Activated CD4-positive, alpha-beta T cell treated with anti-CD3 and anti-CD28 coated beads, Interleukin-2, amount 50 U/mL, for 24 hours (primary cell): ENCODE data around the gene TTC7B.
A peak's percentile ranks its signal among the peaks of the same experiment; 100 is the strongest.
"Not testable (repeated sequence)": the region's sequence is repeated elsewhere in the genome, so short reads cannot be mapped to it uniquely, and the experiment has no call there.

ENCODE experiments used
- DNase-seq, 2 donors: peaks; one replicate each; pipeline ENCODE4 v3.0.0-alpha.2; 2020; ENCODE audit warnings: low read depth in 1 of 2, low spot score in 1 of 2

TTC7B gene

GRCh38 chr14:90533591-90534021 lies 282.6 kb downstream of the TTC7B start:
- DNase-seq = no peak

- DNase-seq = no peak
Measured at GRCh38 chr14:90532826-90533525, 283.3 kb downstream of the TTC7B start.

DNA sequence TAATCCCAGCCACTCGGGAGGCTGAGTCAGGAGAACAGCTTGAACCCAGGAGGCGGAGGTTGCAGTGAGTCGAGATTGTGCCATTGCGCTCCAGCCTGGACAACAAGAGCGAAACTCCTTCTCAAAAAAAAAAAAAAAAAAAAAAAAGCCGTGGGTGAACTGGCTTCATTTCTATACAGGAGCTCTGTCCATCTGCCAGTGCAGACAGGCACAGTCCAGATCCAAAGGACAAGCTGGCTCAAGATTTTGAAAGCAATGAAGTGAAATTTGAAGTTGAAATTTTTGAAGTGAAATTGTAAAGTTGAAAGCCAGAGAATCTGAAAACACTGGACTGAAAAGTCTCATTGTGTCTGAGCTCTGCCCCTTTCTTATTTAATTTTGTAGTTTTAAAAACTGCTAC lies 284.7 kb downstream of the TTC7B start:
- DNase-seq = no peak

GRCh38 chr14:90530523-90530922 lies 285.7 kb downstream of the TTC7B start:
- no peak for DNase-seq

GRCh38 chr14:90527978-90528377 lies 288.3 kb downstream of the TTC7B start:
- no peak for DNase-seq

GRCh38 chr14:90526536-90526935 lies 289.7 kb downstream of the TTC7B start:
- not testable (repeated sequence) for DNase-seq

DNA sequence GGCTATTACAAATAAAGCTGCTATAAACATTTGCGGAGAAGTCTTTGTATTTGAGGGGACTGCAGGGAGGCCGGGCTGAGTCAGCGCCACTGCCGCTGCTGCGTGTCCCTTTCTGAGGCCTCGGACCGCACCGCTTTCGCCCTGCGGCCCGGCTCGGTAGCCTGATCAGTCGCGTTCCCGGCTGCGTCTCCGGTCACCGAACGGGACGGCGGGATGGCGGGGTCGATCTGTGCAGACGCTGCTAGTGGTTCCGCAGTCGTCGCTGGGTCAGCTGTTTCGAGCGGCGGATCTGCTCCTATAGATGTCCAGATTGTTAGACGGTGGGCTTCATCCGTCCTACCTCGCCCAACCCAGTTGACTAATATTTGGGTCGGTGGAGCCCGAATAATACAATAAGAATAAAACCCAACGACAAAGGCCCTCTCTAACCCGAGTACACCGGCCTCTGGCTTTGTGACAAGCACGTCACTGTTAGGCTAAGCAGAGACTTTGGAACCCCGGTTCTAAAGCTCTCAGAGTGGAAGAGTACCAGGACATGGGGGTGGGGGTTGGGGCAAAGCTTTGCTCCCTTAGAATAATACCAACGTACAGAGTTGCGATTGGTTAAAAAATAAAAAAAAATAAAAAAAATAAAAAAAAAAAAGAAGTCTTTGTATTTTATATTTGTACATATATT lies 290.7 kb downstream of the TTC7B start:
- not testable (repeated sequence) for DNase-seq

DNA sequence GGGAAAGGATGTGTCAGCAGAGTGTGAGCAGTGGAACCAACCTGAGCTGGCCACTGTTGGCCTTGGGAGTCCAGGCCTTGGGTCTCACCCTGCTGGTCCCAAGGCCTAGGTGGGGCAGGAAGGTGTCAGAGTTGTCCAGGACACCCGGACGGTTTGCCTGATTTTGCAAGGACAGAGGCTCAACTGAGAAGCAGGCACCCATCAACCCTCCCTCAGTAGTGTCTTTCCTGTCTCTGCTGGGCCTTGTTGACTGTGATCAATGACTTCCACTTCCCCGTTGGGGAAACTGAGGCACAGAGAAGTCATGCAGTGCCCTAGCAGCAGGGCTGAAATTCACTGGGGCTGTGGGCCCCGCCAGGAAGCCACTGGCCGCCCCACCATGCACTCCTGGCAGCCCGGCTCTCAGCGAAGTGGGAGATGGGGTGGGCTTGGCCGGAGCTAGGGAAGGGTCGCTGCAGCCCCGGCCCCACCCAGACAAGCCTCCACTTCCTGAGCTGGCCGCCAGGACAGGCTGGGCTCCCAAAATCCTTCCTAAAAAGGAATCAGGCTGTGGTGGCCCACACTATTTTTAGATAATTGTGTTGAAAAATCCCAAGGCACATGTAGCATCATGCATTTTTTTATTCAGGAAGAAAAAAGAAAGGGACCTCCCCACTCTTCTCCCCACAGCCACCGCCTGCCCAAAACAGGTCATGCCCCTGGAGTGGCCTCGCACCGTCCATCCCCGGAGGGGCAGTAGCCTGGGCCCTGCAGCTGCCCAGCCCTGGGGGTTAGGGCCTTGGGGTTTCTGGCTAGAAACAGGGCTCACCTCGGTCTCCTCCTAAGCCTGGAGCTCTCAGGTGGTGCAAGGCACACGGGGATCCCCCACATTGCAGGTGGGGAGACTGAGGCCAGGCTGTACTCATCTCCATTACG lies 292.0 kb downstream of the TTC7B start:
- DNase-seq = no peak

- no peak for DNase-seq
Measured at GRCh38 chr14:90523544-90523943, 292.7 kb downstream of the TTC7B start.

DNA sequence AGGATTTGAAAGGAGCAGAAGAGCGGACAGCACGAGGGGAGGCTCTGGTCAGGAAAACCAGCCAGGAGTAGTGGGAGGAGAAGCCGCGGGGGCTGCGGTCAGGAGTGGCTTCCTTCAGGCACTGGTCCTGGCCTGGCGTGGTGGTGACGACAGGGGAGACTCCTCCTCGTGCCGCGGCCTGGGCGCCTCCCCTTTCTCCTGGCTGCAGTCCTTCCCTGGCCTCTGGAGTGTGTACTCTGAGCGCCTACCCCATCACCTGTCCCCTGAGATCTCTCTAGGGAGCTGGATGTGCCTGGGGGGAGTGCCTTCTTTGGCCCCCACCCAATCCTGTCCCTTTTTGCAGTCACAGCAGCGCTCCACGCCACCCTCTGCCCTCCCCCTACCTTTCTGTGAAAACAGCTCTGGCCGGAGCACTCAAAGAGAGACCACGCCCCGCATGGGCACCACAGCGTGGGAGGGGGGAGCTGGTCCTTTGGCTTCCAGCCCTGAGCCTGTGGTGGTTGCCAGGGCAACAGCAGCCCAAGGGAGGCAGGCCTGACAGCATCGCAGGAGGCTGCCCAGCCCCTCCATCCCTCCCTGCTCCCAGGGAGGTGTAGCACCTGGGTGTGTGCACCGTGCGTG lies 293.5 kb downstream of the TTC7B start:
- no peak for DNase-seq

DNA sequence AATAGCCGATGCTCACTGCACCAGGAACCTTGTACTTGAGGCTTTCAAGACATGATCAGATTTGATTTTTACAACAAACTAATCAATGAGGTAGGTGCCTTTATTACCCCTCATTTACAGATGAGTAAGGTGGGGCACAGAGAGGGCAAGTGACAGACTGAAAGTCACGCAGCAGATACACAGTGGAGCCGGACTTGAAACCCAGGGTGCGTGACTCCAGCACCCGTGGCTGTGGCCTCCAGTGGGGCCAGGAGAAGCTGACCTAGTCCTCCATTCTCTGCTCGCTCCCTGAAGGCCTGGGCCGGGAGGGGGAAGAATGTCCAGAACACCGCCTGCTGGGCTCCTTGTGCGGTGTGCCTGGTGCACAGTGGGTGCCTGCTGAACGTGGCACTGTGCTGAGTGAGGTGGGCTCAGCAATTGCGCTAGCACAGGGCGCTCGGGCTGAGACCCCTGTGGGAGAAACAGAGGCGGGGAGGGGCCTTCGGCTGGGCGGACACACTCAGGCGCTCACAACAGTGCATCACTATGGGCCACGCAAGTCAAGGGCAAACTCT lies 294.2 kb downstream of the TTC7B start:
- no peak for DNase-seq

- DNase-seq = no peak
Measured at GRCh38 chr14:90521084-90521929, 294.9 kb downstream of the TTC7B start.

- no peak for DNase-seq
Measured at GRCh38 chr14:90520326-90520725, 295.9 kb downstream of the TTC7B start.

GRCh38 chr14:90519262-90519920 lies 296.8 kb downstream of the TTC7B start:
- no peak for DNase-seq

DNA sequence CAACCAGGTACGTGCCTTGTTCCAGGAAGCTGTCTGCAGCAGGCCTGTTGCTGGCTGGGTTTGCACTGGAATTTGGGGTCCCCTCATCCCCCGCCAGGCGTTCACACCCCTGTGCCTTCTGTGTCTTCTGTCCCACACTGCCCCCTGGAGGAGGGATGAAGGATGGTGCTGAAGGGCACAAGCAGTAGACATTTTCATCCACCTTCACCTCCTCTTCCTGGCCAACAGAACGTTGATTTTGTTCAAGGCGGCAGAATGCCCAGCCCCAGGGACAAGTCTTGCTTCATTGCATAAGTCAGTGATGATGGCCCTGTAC lies 297.3 kb downstream of the TTC7B start:
- peak in 1 of 2 donors; percentile 54 for DNase-seq

- no peak for DNase-seq
Measured at GRCh38 chr14:90518069-90518940, 297.9 kb downstream of the TTC7B start.

- no peak for DNase-seq
Measured at GRCh38 chr14:90517076-90517841, 299.0 kb downstream of the TTC7B start.

DNA sequence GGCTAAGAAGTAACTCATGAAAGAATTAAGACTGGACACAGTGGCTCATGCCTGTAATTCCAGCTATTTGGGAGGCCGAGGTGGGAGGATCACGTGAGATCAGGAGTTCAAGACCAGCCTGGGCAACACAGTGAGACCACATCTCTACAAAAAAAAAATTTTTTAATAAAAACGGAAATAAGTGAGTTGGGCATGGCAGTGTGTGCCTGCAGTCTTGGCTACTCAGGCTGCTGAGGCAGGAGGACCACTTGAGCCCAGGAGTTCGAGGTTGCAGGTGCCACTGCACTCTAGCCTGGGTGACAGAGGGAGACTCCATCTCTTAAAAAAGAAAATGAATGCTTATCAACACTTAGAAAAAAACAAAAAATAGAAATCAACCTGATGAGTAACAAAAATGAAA lies 301.7 kb downstream of the TTC7B start:
- DNase-seq = no peak
